ENCODE measurements around the gene TMEM178B. TPM values are rescaled to one million over a fixed set of nuclear protein-coding genes. Genes with fewer than 3 reads are reported as not detected.

The TMEM178B gene
- total and polyA plus RNA-seq, 2 of the 4 experiments (the other 2 are of a cell fraction) = under 0.01 to 0.05 TPM

DNA sequence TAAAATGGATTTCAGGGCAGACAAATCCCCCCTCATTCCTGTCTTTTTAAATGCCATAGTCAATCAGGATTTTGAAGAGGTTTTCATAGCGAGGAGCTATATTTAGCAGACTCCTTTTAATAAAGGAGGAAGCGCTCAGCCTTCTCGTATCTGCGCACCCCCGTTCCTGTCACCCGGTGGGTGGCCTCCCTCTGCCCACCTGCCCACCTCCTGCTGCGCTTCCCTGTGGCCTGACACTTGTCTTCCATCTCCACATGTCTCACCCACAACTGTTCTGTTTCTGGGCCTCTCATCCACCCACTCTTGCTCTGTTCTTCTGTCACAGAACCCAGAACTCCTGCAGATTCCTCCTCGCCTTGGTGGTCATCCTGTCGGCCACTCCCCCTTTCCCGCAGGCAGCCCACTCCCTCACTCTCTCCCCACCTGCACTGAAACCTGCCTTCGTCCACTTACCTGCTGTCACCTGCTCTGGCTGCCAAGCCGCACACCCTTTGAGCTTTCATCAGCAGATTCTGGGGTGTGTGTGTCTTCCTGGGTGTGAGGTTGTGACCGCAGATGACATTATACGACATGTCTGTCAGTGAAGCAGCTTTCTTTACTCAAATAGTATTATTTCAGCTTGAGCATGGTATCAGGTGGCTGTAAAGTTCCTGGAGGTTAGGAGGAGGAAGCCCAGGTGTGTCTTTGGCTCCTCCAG, 313.8 kb downstream of the TMEM178B start:
- Histone ChIP-seq H2BK15ac (ENCODE audit: low read depth, low read length) (no peak overlapping the region), H3K4me3 (ENCODE audit: insufficient read depth, low read depth, low read length) (no peak overlapping the region), H4K5ac (ENCODE audit: low read depth, low read length) (no peak overlapping the region), H2AFZ (replicated peaks; ENCODE audit: low read length, poor library complexity) (no peak overlapping the region), H4K91ac (ENCODE audit: insufficient read depth, low read depth, low read length) (no peak overlapping the region), H3K56ac (ENCODE audit: extremely low read depth, insufficient read depth, low read length) (no peak overlapping the region), H3K4me2 (ENCODE audit: low read depth, low read length) (no peak overlapping the region), H4K8ac (ENCODE audit: low read depth in 2 of 2, low read length in 2 of 2) (no peak overlapping the region), H2BK120ac (ENCODE audit: low read depth, low read length) (no peak overlapping the region), H3K79me1 (ENCODE audit: low read depth in 1 of 2, low read length in 2 of 2) (no peaks in the 10 kb centered on the region), H2BK20ac (ENCODE audit: low read depth, low read length) (no peak overlapping the region), H3K18ac (ENCODE audit: low read depth, low read length) (no peak overlapping the region), H4K20me1 (ENCODE audit: insufficient read depth, low read length) (no peaks in the 10 kb centered on the region), H3K9me1 (ENCODE audit: insufficient read depth, low read length) (no peaks in the 10 kb centered on the region), H3K14ac (replicated peaks; ENCODE audit: low read depth, low read length) (no peak overlapping the region), H3K23ac (ENCODE audit: low read depth, low read length) (no peak overlapping the region), H3K9ac (ENCODE audit: low read depth, low read length) (no peak overlapping the region), H3K27ac (ENCODE audit: insufficient read depth, low read length) (no peak overlapping the region), H2AK9ac (replicated peaks; ENCODE audit: low read depth, low read length, poor library complexity) (peak overlapping the region; percentile 45), H3K9me3 (ENCODE audit: control insufficient read depth, insufficient read depth, low read length) (peaks cover 9% of the 10 kb centered on the region; the same call in 1 of the 2 replicates), H3K4ac (ENCODE audit: low read depth, low read length) (no peak overlapping the region), H2AK5ac (ENCODE audit: low read depth, low read length) (no peak overlapping the region), H3K27me3 (ENCODE audit: control insufficient read depth, insufficient read depth, low read length) (no peaks in the 10 kb centered on the region), H3K4me1 (ENCODE audit: control insufficient read depth, insufficient read depth, low read length) (no peaks in the 10 kb centered on the region), H3K36me3 (ENCODE audit: control insufficient read depth, insufficient read depth, low read length) (no peaks in the 10 kb centered on the region), H2BK5ac (ENCODE audit: low read depth, low read length, poor library complexity, severe bottlenecking) (no peak overlapping the region)
- ChIA-PET CTCF (no interaction called here), POLR2A (ENCODE audit: unreplicated experiment) (no interaction called here)
- ATAC-seq (ENCODE audit: low read depth) (no peak), DNase-seq (no peak)
- no peak for TF ChIP-seq RCOR1 (IDR thresholded peaks at IDR 0.05; ENCODE audit: insufficient replicate concordance, low read length)
- TF ChIP-seq RAD21 (IDR thresholded peaks at IDR 0.05; ENCODE audit: low read length) = no peak
- TF ChIP-seq NFE2L2 (IDR thresholded peaks at IDR 0.05; ENCODE audit: low read depth, low read length) = no peak
- no peak for TF ChIP-seq CHD1 (IDR thresholded peaks at IDR 0.05; ENCODE audit: low read depth, low read length)
- no peak for TF ChIP-seq CEBPB (IDR thresholded peaks at IDR 0.05; ENCODE audit: low read depth, low read length)
- no peak for TF ChIP-seq MAZ (IDR thresholded peaks at IDR 0.05; ENCODE audit: borderline replicate concordance, low read depth, low read length)
- TF ChIP-seq BHLHE40 (IDR thresholded peaks at IDR 0.05; ENCODE audit: low read depth, low read length) = no peak
- no peak for TF ChIP-seq POLR2A (IDR thresholded peaks at IDR 0.05; ENCODE audit: low read depth, low read length)
- TF ChIP-seq, protein P1, sequence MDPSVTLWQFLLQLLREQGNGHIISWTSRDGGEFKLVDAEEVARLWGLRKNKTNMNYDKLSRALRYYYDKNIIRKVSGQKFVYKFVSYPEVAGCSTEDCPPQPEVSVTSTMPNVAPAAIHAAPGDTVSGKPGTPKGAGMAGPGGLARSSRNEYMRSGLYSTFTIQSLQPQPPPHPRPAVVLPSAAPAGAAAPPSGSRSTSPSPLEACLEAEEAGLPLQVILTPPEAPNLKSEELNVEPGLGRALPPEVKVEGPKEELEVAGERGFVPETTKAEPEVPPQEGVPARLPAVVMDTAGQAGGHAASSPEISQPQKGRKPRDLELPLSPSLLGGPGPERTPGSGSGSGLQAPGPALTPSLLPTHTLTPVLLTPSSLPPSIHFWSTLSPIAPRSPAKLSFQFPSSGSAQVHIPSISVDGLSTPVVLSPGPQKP (IDR thresholded peaks at IDR 0.05; ENCODE audit: borderline replicate concordance, low read depth, low read length) = no peak
- TF ChIP-seq FOS (IDR thresholded peaks at IDR 0.05; ENCODE audit: low read depth, low read length) = no peak
- TF ChIP-seq MAFK (IDR thresholded peaks at IDR 0.05; ENCODE audit: low read depth, low read length) = no peak
- TF ChIP-seq, protein P2, sequence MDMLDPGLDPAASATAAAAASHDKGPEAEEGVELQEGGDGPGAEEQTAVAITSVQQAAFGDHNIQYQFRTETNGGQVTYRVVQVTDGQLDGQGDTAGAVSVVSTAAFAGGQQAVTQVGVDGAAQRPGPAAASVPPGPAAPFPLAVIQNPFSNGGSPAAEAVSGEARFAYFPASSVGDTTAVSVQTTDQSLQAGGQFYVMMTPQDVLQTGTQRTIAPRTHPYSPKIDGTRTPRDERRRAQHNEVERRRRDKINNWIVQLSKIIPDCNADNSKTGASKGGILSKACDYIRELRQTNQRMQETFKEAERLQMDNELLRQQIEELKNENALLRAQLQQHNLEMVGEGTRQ (IDR thresholded peaks at IDR 0.05; ENCODE audit: low read depth, low read length) = no peak
- no peak for TF ChIP-seq SMC3 (IDR thresholded peaks at IDR 0.05; ENCODE audit: low read depth, low read length)
- TF ChIP-seq, protein P3, sequence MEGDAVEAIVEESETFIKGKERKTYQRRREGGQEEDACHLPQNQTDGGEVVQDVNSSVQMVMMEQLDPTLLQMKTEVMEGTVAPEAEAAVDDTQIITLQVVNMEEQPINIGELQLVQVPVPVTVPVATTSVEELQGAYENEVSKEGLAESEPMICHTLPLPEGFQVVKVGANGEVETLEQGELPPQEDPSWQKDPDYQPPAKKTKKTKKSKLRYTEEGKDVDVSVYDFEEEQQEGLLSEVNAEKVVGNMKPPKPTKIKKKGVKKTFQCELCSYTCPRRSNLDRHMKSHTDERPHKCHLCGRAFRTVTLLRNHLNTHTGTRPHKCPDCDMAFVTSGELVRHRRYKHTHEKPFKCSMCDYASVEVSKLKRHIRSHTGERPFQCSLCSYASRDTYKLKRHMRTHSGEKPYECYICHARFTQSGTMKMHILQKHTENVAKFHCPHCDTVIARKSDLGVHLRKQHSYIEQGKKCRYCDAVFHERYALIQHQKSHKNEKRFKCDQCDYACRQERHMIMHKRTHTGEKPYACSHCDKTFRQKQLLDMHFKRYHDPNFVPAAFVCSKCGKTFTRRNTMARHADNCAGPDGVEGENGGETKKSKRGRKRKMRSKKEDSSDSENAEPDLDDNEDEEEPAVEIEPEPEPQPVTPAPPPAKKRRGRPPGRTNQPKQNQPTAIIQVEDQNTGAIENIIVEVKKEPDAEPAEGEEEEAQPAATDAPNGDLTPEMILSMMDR (conservative IDR thresholded peaks at IDR 0.05; ENCODE audit: low read depth, low read length) = no peak
- no TSS peak for BruUV-seq (replicated peaks)
- in situ Hi-C loops (cut with MboI; ENCODE audit: low sequenced_read_pairs) = no loop called here
- WGBS, 2 experiments (ENCODE audit: extremely low coverage in 2 of 2, insufficient read length in 1 of 2) = 62% methylated on average over 7 of the region's 14 CpGs; no CpG with 5 or more reads in 1 of the 2 experiments
- dilution Hi-C loops (cut with HindIII; ENCODE audit: low sequenced_read_pairs, unreplicated experiment) = no loop called here
- intact Hi-C loops (cut with micrococcal nuclease) = no loop called here

Data from IMR-90 (cell line).